Lower leg skin (tissue), 4 donors: Measurements from ENCODE around the gene SBK3. TPM values are rescaled to one million over a fixed set of nuclear protein-coding genes. Genes with fewer than 3 reads are reported as not detected.

ENCODE experiments used
- DNase-seq, 2 donors: peaks; one replicate each; pipeline ENCODE4 v3.0.0-alpha.2; 2019; ENCODE audit warnings: low spot score in 2 of 2
- H3K4me3 ChIP-seq: fragments of 200-600 bp; sonication (generic); 2 replicates; pipeline ENCODE4 v1.5.1; 2017; ENCODE audit warnings: mild to moderate bottlenecking, low read depth; ENCODE audit not compliant: poor library complexity, severe bottlenecking
- CTCF ChIP-seq, 3 donors: fragments of 450-650 bp; IDR thresholded peaks; one replicate each; pipeline ENCODE4 v1.5.1; 2016; ENCODE audit warnings: antibody characterized with exemption in 3 of 3, mild to moderate bottlenecking in 3 of 3, moderate library complexity in 2 of 3
- POLR2A ChIP-seq, 2 donors: fragments of 450-650 bp; IDR thresholded peaks; one replicate each; pipeline ENCODE4 v1.6.1; 2016 to 2017; ENCODE audit warnings: antibody characterized with exemption in 2 of 2, mild to moderate bottlenecking in 1 of 2, moderate library complexity in 1 of 2
- WGBS, 2 donors: methylation state at CpG; one replicate each; pipeline ENCODE4 v1.1.5; 2018; 5-methylcytosine and 5-hydroxymethylcytosine counted together
- intact Hi-C: fragments of 100-400 bp; cut with DNase I; formaldehyde crosslinking; loops from one replicate; pipeline ENCODE4 v1.15.0; 2023; ENCODE audit warnings: low total_unique reads
- total RNA-seq, 4 donors: library from RNA; depleted of rRNA; stranded (reverse); fragments of >200 nt; gene quantifications; one replicate each; pipeline ENCODE4 v1.1.0, GENCODE V29; 2016

Gene SBK3
- total RNA-seq, 4 donors from 2014 or later = 0.26 TPM; not detected in 3

DNA sequence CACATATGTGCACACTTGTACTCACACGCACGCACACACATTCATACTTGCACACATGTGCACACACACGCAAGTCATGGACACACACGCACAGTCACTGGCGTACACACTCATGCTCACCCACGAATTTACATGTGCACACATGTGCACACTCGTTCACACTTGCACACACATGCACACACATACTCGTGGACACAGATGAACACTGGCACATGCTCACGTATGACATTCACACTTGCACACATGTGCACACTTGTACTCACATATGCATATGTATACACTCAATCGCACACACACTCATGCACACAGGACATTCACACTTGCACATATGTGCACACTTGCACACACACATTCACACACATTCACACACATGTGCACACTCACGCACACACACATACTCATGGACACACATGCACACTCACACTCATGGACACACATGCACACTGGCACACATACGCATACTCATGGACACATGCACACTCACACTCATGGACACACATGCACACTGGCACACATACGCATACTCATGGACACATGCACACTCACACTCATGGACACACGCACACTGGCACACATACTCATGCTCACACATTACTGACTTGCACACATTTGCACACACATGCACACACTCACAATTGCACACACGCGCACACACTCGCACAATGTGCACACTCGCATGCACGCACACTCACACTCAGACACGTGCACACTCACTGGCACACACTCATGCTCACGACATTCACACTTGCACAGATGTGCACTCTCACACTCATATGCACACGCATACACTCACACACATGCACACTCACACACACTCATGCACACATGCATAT lies 17.9 kb downstream of the SBK3 start:
- WGBS, 2 donors = 79 to 80% methylated on average over 22 of the region's 22 CpGs
- no peak for TF ChIP-seq CTCF (IDR thresholded peaks at IDR 0.05)
- no peak for TF ChIP-seq POLR2A (IDR thresholded peaks at IDR 0.05)
- intact Hi-C loops = no loop called here
- no peak for DNase-seq
- H3K4me3 ChIP-seq = no peak overlapping the region

DNA sequence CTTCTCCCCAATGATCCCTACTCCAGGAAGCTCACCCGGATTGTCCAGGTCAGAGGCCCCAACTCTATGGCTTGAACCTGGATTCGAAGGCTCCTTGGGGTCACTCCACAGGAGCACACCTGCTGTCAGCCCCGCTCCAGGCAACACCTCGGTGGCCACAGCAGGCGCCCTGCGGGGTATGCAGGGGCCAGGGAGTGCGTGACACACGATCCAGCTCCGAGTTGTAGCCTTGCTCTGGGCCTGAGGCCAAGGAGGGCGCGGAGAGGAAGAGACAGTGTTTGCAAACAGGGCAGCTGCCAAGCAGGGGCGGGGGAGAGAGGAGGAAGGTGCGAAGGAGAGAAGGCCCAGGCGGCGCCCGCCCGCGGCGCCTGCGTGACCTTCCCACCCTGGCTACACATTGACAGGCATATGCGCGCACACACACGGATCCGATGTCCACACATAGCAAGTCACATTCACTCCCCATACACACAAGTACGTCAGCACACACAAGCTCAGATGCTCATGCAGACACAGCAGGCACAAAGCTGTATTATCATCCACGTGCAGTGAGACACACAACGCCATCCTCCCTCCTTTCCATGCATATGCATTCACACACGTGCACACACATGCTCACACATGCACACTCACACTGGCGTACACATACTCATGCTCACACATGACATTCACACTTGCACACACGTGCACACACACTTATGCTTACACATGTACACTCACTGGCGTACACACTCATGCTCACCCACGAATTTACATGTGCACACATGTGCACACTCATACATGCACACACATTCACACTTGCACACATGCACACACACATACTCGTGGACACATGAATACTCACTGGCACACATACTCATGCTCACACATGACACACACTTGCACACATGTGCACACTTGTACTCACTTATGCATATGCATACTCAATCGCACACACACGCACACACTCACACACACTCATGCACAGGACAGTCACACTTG lies 18.8 kb downstream of the SBK3 start:
- no peak for DNase-seq
- TF ChIP-seq CTCF (IDR thresholded peaks at IDR 0.05) = no peak
- TF ChIP-seq POLR2A (IDR thresholded peaks at IDR 0.05) = no peak
- H3K4me3 ChIP-seq = no peak overlapping the region
- intact Hi-C loops = no loop called here
- WGBS, 2 donors = 22 to 31% methylated on average over 35 of the region's 35 CpGs

DNA sequence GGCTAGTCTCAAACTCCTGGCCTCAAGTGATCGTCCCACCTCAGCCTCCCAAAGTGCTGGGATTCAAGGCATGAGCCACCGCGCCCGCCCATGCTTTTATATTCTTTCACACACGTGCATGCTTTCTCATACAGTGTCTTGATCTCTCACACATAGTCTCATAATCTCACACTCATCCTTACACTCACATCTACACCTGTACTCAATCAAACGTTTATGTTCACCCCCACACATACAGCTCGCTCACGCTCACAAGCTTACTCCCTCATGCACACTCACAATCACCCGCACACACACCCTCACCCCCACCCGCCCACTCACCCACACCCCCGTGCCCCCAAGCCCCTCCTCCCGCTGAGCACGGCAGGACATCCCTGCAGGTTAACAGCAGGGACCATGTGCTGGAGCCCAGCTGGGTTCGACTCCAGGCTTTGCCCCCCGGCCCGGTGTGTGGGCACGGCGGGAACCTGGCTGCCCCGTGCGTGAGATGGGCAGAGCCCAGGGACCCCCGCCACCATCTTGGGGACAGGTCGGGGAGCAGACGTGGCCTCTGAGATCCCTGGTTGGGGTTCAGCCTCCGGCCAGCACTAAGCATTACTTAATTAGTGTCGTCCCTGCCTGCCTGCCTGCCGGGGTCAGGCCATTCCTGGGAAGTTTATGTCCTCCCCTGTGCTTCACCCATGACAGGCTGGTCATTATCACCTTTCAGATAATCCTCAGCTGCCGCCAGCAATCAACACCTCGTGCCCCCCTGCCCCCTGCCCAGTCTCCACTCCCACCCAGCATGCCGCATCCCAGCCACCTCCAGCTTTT lies 19.8 kb downstream of the SBK3 start:
- no peak for TF ChIP-seq CTCF (IDR thresholded peaks at IDR 0.05)
- no peak for TF ChIP-seq POLR2A (IDR thresholded peaks at IDR 0.05)
- no peak overlapping the region for H3K4me3 ChIP-seq
- WGBS, 2 donors = 46 to 50% methylated on average over 27 to 29 of the region's 29 CpGs
- intact Hi-C loops = no loop called here
- no peak for DNase-seq

DNA sequence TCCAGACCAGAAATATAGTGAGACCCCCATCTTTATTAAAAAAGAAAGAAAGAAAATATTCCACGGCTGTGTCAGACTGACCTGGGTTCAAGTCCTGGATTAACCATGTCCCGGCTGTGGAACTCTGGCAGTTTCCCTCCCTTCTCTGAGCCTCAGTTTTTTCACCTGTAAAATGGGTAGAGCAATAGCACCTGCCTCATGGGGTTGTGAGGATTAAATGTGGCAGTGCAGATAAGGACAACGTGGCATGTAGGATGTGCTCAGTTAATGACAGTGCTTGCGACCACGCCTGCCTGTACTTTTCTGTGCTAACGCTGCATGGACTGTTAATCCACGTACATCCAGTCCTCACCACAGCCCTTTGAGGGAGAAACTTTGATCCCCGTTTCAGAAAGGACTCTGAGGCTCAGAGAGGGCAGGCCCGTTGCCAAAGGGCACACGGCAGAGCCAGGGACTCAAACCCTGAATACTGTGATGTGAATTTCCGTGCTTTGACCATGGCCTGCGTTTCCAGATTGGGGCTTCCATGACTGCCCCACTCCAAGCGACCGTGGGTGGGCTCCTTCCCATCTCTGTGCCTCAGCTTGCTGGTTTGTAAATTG lies 24.6 kb downstream of the SBK3 start:
- no peak overlapping the region for H3K4me3 ChIP-seq
- TF ChIP-seq POLR2A (IDR thresholded peaks at IDR 0.05) (no peak), CTCF (IDR thresholded peaks at IDR 0.05) (no peak)
- no peak for DNase-seq
- 74 to 78% methylated on average over 14 of the region's 14 CpGs for WGBS, 2 donors
- intact Hi-C loops = no loop called here
